K562 (cell line): ENCODE data around the gene ZP1. TPM values are rescaled to one million over a fixed set of nuclear protein-coding genes. Genes with fewer than 3 reads are reported as not detected.

Source experiments
- ATAC-seq: fragments of 200-7000 bp; cut with Tn5 transposase; 3 replicates; pipeline ENCODE4 v1.9.1; 2020; ENCODE audit warnings: moderate library complexity
- BruUV-seq: library from RNA; stranded (reverse); fragments of 400-500 nt; replicated peaks from 2 replicates; lab custom pipeline; 2021; lab: Mats Ljungman, UMichigan
- CTCF ChIA-PET: fragments of 300-600 bp; formaldehyde crosslinking; extraction: SDS; loops from one replicate; lab custom pipeline; 2021; ENCODE audit warnings: low intra/inter-chr PET ratio; lab: Yijun Ruan, JAX
- POLR2A ChIA-PET: fragments of 300-600, 350-650 bp; sonication (Branson Sonifier 250); formaldehyde crosslinking; extraction: SDS; loops from one replicate; lab custom pipeline; 2021; ENCODE audit warnings: antibody characterized with exemption, inconsistent platforms; lab: Yijun Ruan, JAX
- DNase-seq, 4 experiments: peaks; one replicate each; pipeline versions ENCODE4 v3.0.0 to v3.0.0-alpha.2; 2011 to 2018; ENCODE audit warnings: low spot score in 3 of 4, mixed read lengths in 3 of 4; ENCODE audit errors: extremely low read depth in 1 of 4
- FAIRE-seq: peaks from 2 replicates; lab custom pipeline; 2011; peaks lifted over from hg19 to GRCh38; lab: Jason Lieb, UNC
- H2AFZ ChIP-seq: 2 replicates; pipeline ENCODE4 v1.6.0; 2011; ENCODE audit warnings: low read depth, low read length, control low read depth, inconsistent platforms
- H3K27ac ChIP-seq: fragments of 200-600 bp; 3 replicates; pipeline ENCODE4 v1.8.0; 2011; ENCODE audit warnings: low read depth, mild to moderate bottlenecking, control low read depth, inconsistent platforms, low read length, moderate library complexity, mixed read lengths; ENCODE audit errors: extremely low read depth
- H3K27me3 ChIP-seq, 2 experiments: fragments of 300-600 bp in 1 of 2; 2 replicates in 1 of 2; 3 replicates in 1 of 2; pipeline versions ENCODE4 v1.6.0 to v1.8.0; 2011; ENCODE audit warnings: inconsistent platforms in 2 of 2, low read length in 2 of 2, mild to moderate bottlenecking in 1 of 2, mixed read lengths in 1 of 2, moderate library complexity in 1 of 2; ENCODE audit not compliant: control insufficient read depth in 2 of 2, insufficient read depth in 2 of 2
- H3K36me3 ChIP-seq: fragments of 300-600 bp; 3 replicates; pipeline ENCODE4 v1.8.0; 2011; ENCODE audit warnings: mild to moderate bottlenecking, low read length, inconsistent platforms; ENCODE audit not compliant: control insufficient read depth, insufficient read depth
- H3K4me1 ChIP-seq, 2 experiments: fragments of 200-600 bp in 1 of 2; replicated peaks in 1 of 2; 2 replicates in 1 of 2; 3 replicates in 1 of 2; pipeline versions ENCODE4 v1.5.1 to v1.8.0; 2011; ENCODE audit warnings: inconsistent platforms in 2 of 2, low read length in 2 of 2, mild to moderate bottlenecking in 1 of 2, mixed read lengths in 1 of 2, moderate library complexity in 1 of 2; ENCODE audit not compliant: control insufficient read depth in 2 of 2, insufficient read depth in 2 of 2
- H3K4me2 ChIP-seq: 2 replicates; pipeline ENCODE4 v1.6.1; 2011; ENCODE audit warnings: low read length, control low read depth, inconsistent platforms, mixed read lengths; ENCODE audit not compliant: insufficient read depth
- H3K4me3 ChIP-seq: fragments of 200-600 bp; sonication (generic), shearing (Covaris generic); 2 replicates; pipeline ENCODE4 v1.5.1; 2016; ENCODE audit warnings: control low read depth, inconsistent platforms
- H3K79me2 ChIP-seq: fragments of 200-600 bp; 3 replicates; pipeline ENCODE4 v1.8.0; 2011; ENCODE audit warnings: low read length, inconsistent platforms; ENCODE audit not compliant: control insufficient read depth, insufficient read depth
- H3K9ac ChIP-seq, 2 experiments: 2 replicates each; pipeline versions ENCODE4 v1.6.0 to v1.6.1; 2011; ENCODE audit warnings: low read depth in 2 of 2, low read length in 2 of 2, control low read depth in 1 of 2, inconsistent platforms in 1 of 2, mild to moderate bottlenecking in 1 of 2, mixed read lengths in 1 of 2; ENCODE audit not compliant: insufficient read depth in 1 of 2
- H3K9me1 ChIP-seq: one replicate; pipeline ENCODE4 v1.6.0; 2011; ENCODE audit warnings: inconsistent platforms, mild to moderate bottlenecking, low read length, moderate library complexity; ENCODE audit not compliant: control insufficient read depth, insufficient read depth
- H3K9me3 ChIP-seq: replicated peaks from 2 replicates; pipeline ENCODE4 v1.5.1; 2011; ENCODE audit warnings: low read depth, low read length, inconsistent platforms; ENCODE audit not compliant: control insufficient read depth, insufficient read depth
- H4K20me1 ChIP-seq: replicated peaks from 2 replicates; pipeline ENCODE4 v1.6.1; 2011; ENCODE audit warnings: low read length, inconsistent platforms, mixed read lengths; ENCODE audit not compliant: control insufficient read depth, insufficient read depth
- ELK1 ChIP-seq: sonication (generic); formaldehyde crosslinking; IDR thresholded peaks from 2 replicates; pipeline ENCODE4 v1.8.1; 2022; ENCODE audit warnings: missing genetic modification reagents
- IRF1 ChIP-seq: sonication (generic); formaldehyde crosslinking; IDR thresholded peaks from 2 replicates; pipeline ENCODE4 v1.8.0; 2022; ENCODE audit warnings: missing genetic modification reagents, mild to moderate bottlenecking, borderline replicate concordance
- LEF1 ChIP-seq: fragments of 450-650 bp; IDR thresholded peaks from 2 replicates; pipeline ENCODE4 v1.6.1; 2016; ENCODE audit warnings: mild to moderate bottlenecking
- MEF2D ChIP-seq: conservative IDR thresholded peaks from 2 replicates; pipeline ENCODE4 v1.6.1; 2016; ENCODE audit warnings: low read depth, missing genetic modification characterization, missing compliant biosample characterization
- MLX ChIP-seq, 2 experiments: fragments of 450-650 bp in 1 of 2; sonication (generic) in 1 of 2; formaldehyde crosslinking; conservative IDR thresholded peaks; 2 replicates each; pipeline versions ENCODE4 v1.4.0 to v1.8.1; 2020 to 2022; ENCODE audit warnings: mild to moderate bottlenecking in 1 of 2, missing genetic modification reagents in 1 of 2
- UBTF ChIP-seq, 2 experiments: IDR thresholded peaks; 2 replicates each; pipeline ENCODE4 v1.6.1; 2012; ENCODE audit warnings: improper control_type of control experiment in 2 of 2, low read depth in 2 of 2, low read length in 2 of 2, borderline replicate concordance in 1 of 2
- ZFP1 ChIP-seq: fragments of 450-650 bp; formaldehyde crosslinking; IDR thresholded peaks from 2 replicates; pipeline ENCODE4 v1.4.0; 2020; ENCODE audit warnings: mild to moderate bottlenecking, mixed read lengths
- WGBS: fragments of 100-300 bp; shearing (Covaris generic); methylation state at CpG from one replicate; pipeline ENCODE4 v1.1.6; 2016; ENCODE audit warnings: low coverage, mixed read lengths; ENCODE audit not compliant: insufficient coverage; ENCODE audit errors: missing lambda C conversion rate; 5-methylcytosine and 5-hydroxymethylcytosine counted together
- in situ Hi-C: fragments of 300-500 bp; cut with MboI; formaldehyde crosslinking; loops from 4 replicates; pipeline ENCODE4 v1.15.0; 2018; ENCODE audit warnings: inconsistent platforms, mixed read lengths
- intact Hi-C: fragments of 100-400 bp; cut with micrococcal nuclease; formaldehyde crosslinking; loops from 2 replicates; pipeline ENCODE4 v1.14.2; 2022
- polyA plus RNA-seq, 8 experiments: library from polyadenylated mRNA; depleted of rRNA in 4 of 8; stranded (reverse) in 5 of 8; unstranded in 3 of 8; fragments of >200 nt; fragmentation: Nextera tagmentation in 2 of 8; fragmentation: Illumina TruSeq in 1 of 8; extraction: Ambion mirVana in 2 of 8; extraction: Trizol in 1 of 8; gene quantifications; 2 replicates each; pipeline versions ENCODE4 v1.2.1 to v1.2.3, GENCODE V29; 2011 to 2014; ENCODE audit warnings: inconsistent platforms in 1 of 8, missing spikeins in 1 of 8
- total RNA-seq, 7 experiments: library from RNA; depleted of rRNA in 6 of 7; stranded (reverse); fragments of >200 nt in 6 of 7; fragmentation: Illumina TruSeq in 2 of 7; extraction: Trizol in 2 of 7; gene quantifications; 2 replicates each; pipeline versions ENCODE4 v1.2.1 to v1.2.3, GENCODE V29; 2011 to 2021; ENCODE audit warnings: low replicate concordance in 1 of 7
- TF ChIP-seq, protein P1 (sequence below), 3 experiments: fragments of 200-800 bp in 1 of 3; fragments of 250-450 bp in 1 of 3; fragments of 450-650 bp in 1 of 3; sonication (Bioruptor Pico) in 1 of 3; sonication (Bioruptor generic) in 1 of 3; formaldehyde crosslinking in 1 of 3; IDR thresholded peaks; 2 replicates each; pipeline versions ENCODE4 v1.6.1 to v1.8.0; 2016 to 2022; ENCODE audit warnings: mild to moderate bottlenecking in 2 of 3, missing genetic modification characterization in 2 of 3, missing compliant biosample characterization in 1 of 3, moderate library complexity in 1 of 3

ZP1 gene
- total and polyA plus RNA-seq, 9 of the 15 experiments (the other 6 are each of a cell fraction or from before 2014, with no cell fraction given), result 0.11 to 0.15 TPM; not detected in 7

DNA sequence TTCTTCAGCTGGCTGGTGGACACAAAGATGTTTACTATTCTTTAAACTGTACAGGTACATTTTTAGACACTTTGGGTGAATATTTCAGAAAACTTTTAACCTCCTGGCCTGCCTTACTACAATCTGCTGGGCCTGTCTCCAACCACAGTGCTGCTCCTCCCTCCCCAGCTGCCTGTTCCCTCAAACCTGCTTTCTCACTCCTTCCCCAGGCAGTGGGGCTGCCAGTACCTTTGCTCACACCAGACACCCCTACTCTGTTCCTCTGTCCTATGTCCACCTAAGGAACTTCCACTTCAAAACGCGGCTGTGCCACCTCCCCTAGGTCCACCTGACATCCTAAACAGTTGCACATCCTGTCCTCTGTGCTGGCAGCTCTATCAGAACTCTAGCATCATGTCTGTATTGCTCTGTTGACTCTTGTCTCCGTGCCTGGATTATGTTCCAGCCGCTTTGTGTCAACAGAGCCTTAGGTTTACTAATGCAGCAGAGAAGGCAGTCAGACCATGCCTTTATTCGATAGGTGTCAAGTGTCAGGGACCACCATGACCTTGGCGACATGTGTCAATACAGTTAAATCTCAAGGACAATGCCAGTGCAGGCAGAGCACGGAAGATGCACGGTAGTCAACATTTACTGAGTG is 13.4 kb downstream of the ZP1 start:
- 80% methylated on average over 8 of the region's 8 CpGs for WGBS
- no peak overlapping the region for H3K9ac ChIP-seq
- BruUV-seq, result no TSS peak
- FAIRE-seq (no peak), ATAC-seq (no peak), DNase-seq (no peak)
- intact Hi-C loops (no loop called here), in situ Hi-C loops (no loop called here)
- no peaks in the 10 kb centered on the region for H3K27me3 ChIP-seq
- no peak overlapping the region for H2AFZ ChIP-seq
- no peaks in the 10 kb centered on the region for H3K79me2 ChIP-seq
- H4K20me1 ChIP-seq, result no peaks in the 10 kb centered on the region
- no peak for TF ChIP-seq UBTF (IDR thresholded peaks at IDR 0.05; ENCODE audit: borderline replicate concordance in 1 of 2, low read depth in 2 of 2, low read length in 2 of 2)
- TF ChIP-seq, protein P1, sequence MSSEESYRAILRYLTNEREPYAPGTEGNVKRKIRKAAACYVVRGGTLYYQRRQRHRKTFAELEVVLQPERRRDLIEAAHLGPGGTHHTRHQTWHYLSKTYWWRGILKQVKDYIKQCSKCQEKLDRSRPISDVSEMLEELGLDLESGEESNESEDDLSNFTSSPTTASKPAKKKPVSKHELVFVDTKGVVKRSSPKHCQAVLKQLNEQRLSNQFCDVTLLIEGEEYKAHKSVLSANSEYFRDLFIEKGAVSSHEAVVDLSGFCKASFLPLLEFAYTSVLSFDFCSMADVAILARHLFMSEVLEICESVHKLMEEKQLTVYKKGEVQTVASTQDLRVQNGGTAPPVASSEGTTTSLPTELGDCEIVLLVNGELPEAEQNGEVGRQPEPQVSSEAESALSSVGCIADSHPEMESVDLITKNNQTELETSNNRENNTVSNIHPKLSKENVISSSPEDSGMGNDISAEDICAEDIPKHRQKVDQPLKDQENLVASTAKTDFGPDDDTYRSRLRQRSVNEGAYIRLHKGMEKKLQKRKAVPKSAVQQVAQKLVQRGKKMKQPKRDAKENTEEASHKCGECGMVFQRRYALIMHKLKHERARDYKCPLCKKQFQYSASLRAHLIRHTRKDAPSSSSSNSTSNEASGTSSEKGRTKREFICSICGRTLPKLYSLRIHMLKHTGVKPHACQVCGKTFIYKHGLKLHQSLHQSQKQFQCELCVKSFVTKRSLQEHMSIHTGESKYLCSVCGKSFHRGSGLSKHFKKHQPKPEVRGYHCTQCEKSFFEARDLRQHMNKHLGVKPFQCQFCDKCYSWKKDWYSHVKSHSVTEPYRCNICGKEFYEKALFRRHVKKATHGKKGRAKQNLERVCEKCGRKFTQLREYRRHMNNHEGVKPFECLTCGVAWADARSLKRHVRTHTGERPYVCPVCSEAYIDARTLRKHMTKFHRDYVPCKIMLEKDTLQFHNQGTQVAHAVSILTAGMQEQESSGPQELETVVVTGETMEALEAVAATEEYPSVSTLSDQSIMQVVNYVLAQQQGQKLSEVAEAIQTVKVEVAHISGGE (CRISPR knock-in tag; IDR thresholded peaks at IDR 0.05), result no peak
- no peak for TF ChIP-seq MLX (CRISPR knock-in tag; conservative IDR thresholded peaks at IDR 0.05)
- no peak for TF ChIP-seq MEF2D (tag)
- no peak for TF ChIP-seq IRF1 (CRISPR knock-in tag)
- TF ChIP-seq ZFP1 (CRISPR knock-in tag), result no peak
- no peak for TF ChIP-seq LEF1
- TF ChIP-seq ELK1 (CRISPR knock-in tag), result no peak
- no peak overlapping the region for H3K4me3 ChIP-seq
- POLR2A ChIA-PET, result interaction anchor here (1.0 to 1.6 kb wide), 3 partner anchors 12 to 59 kb away, joined by 3 to 5 read pairs (median 4); no protein-coding TSS in a partner anchor
- peaks cover 3% of the 10 kb centered on the region for H3K9me1 ChIP-seq
- H3K4me1 ChIP-seq, result peaks cover 0 to 3% of the 10 kb centered on the region in 2 experiments; a peak in 1 of 5 replicates
- H3K9me3 ChIP-seq, result no peaks in the 10 kb centered on the region
- no peak overlapping the region for H3K4me2 ChIP-seq
- CTCF ChIA-PET, result no interaction called here
- peaks cover 19% of the 10 kb centered on the region; the same call in 2 of the 3 replicates for H3K36me3 ChIP-seq
- no peak overlapping the region for H3K27ac ChIP-seq
